ENCODE measurements around the gene IRF8. TPM values are rescaled to one million over a fixed set of nuclear protein-coding genes. Genes with fewer than 3 reads are reported as not detected.

The IRF8 gene
- total RNA-seq, 1 experiment from 2014 or later: 5.0 TPM

DNA sequence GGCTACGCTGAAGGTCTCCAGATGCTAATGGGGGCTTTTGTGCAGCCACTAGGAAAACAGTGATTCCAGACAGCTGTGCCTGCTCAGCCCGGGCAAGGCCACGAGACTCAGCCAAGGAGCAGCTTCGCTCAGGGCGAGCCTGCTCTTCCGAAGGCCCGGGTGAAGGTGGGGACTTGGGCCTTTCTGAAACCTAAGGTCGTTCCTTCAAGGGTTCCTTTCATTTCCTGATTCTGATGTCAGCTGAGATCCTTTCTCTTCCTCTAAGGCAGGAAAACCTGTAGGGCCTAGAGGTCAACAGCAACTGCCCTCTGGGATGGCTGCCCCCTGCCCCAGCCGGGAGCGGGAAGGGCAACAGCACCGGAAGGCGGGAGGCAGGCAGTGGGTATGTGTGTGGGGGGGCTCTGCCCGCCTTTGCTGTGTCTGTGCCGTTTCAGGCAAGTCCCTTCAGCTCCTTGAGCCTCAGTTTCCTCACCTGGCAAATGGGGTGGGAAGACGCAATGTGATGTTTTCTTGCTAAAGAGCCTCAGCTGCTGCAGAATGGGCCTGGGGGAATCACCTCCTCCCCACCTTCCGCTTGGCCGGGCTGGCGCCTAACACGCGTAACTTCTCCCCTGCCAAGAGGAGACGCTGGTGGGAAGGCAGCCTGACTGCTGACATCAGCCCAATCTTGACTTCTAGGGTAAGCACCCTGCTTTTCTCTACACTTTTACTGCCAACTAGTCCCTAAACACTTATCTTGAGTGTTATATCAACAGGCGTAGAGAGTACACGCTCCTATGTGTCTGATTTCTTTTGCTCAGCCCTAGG is 32.8 kb downstream of the IRF8 start:
- no peak for DNase-seq
- Mint-ChIP-seq H3K27ac (ENCODE audit: unreplicated experiment) (no peak overlapping the region), H3K4me1 (ENCODE audit: low read depth, unreplicated experiment) (peaks cover 24% of the 10 kb centered on the region), H3K36me3 (ENCODE audit: insufficient read depth, unreplicated experiment) (peaks cover 10% of the 10 kb centered on the region), H3K27me3 (ENCODE audit: unreplicated experiment) (peaks cover 36% of the 10 kb centered on the region), H3K9me3 (ENCODE audit: low read depth, unreplicated experiment) (no peaks in the 10 kb centered on the region), H3K4me3 (ENCODE audit: low read depth, unreplicated experiment) (no peak overlapping the region)
- TF ChIP-seq, protein P1, sequence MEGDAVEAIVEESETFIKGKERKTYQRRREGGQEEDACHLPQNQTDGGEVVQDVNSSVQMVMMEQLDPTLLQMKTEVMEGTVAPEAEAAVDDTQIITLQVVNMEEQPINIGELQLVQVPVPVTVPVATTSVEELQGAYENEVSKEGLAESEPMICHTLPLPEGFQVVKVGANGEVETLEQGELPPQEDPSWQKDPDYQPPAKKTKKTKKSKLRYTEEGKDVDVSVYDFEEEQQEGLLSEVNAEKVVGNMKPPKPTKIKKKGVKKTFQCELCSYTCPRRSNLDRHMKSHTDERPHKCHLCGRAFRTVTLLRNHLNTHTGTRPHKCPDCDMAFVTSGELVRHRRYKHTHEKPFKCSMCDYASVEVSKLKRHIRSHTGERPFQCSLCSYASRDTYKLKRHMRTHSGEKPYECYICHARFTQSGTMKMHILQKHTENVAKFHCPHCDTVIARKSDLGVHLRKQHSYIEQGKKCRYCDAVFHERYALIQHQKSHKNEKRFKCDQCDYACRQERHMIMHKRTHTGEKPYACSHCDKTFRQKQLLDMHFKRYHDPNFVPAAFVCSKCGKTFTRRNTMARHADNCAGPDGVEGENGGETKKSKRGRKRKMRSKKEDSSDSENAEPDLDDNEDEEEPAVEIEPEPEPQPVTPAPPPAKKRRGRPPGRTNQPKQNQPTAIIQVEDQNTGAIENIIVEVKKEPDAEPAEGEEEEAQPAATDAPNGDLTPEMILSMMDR (IDR thresholded peaks at IDR 0.05; ENCODE audit: unreplicated experiment): no peak
- intact Hi-C loops (cut with micrococcal nuclease; ENCODE audit: unreplicated experiment): no loop called here
- CTCF ChIA-PET: no interaction called here
- BruUV-seq (replicated peaks): no TSS peak

- no peak for DNase-seq
- TF ChIP-seq, protein P1 (IDR thresholded peaks at IDR 0.05; ENCODE audit: unreplicated experiment): no peak
- H3K27ac Mint-ChIP-seq (ENCODE audit: unreplicated experiment): no peak overlapping the region
- H3K4me3 Mint-ChIP-seq (ENCODE audit: low read depth, unreplicated experiment): no peak overlapping the region
- intact Hi-C loops (cut with micrococcal nuclease; ENCODE audit: unreplicated experiment): no loop called here
- CTCF ChIA-PET: no interaction called here
- BruUV-seq (replicated peaks): no TSS peak
- peaks cover 5% of the 10 kb centered on the region for H3K36me3 Mint-ChIP-seq (ENCODE audit: insufficient read depth, unreplicated experiment)
- H3K9me3 Mint-ChIP-seq (ENCODE audit: low read depth, unreplicated experiment): no peaks in the 10 kb centered on the region
- peaks cover 38% of the 10 kb centered on the region for H3K27me3 Mint-ChIP-seq (ENCODE audit: unreplicated experiment)
- peaks cover 21% of the 10 kb centered on the region for H3K4me1 Mint-ChIP-seq (ENCODE audit: low read depth, unreplicated experiment)
Measured at GRCh38 chr16:85934210-85934609, 35.2 kb downstream of the IRF8 start.

GRCh38 chr16:85935391-85935973 is 36.5 kb downstream of the IRF8 start:
- no TSS peak for BruUV-seq (replicated peaks)
- peaks cover 38% of the 10 kb centered on the region for H3K27me3 Mint-ChIP-seq (ENCODE audit: unreplicated experiment)
- H3K27ac Mint-ChIP-seq (ENCODE audit: unreplicated experiment): no peak overlapping the region

DNA sequence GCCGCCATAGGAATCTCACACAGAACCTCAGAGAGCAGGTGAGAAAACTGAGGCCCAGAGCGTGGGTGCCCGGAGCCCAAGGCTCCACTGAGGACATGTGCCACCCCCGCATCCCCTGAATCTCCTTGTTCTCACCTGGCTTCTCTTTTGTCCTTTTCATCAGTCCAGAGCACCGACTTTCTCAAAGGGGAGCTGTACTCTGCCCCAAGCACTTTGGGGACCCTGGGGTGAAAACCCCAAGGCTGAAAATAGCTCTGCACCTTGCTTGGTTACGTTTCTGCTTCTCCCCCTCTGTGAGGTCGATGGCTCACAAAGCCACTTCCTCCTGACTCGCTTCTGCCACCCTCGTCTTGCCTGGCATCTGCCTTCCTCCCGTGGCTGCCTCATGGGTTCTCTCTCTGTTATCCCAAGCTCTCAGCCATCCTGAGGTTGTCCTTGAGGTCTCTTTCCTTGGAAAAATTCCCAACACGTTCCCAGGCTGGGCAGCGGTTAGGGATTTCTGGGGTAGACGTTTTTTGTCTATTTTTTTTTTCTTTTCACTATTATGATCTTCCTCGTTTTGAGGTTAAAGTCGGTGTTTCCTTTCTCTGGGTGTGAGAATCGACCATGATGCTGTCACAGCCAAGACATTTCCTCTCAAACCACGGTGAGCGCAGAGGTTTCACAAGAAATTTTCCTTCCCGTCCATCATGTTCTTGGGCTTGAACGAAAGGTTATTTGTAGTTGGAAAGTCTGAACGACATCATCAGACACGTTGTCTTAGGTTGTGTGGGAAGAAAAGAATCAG is 37.2 kb downstream of the IRF8 start:
- no TSS peak for BruUV-seq (replicated peaks)
- no peaks in the 10 kb centered on the region for H3K36me3 Mint-ChIP-seq (ENCODE audit: insufficient read depth, unreplicated experiment)
- H3K4me3 Mint-ChIP-seq (ENCODE audit: low read depth, unreplicated experiment): no peak overlapping the region
- TF ChIP-seq, protein P1 (IDR thresholded peaks at IDR 0.05; ENCODE audit: unreplicated experiment): no peak
- H3K27me3 Mint-ChIP-seq (ENCODE audit: unreplicated experiment): peaks cover 38% of the 10 kb centered on the region
- intact Hi-C loops (cut with micrococcal nuclease; ENCODE audit: unreplicated experiment): no loop called here
- DNase-seq: no peak
- peaks cover 3% of the 10 kb centered on the region for H3K9me3 Mint-ChIP-seq (ENCODE audit: low read depth, unreplicated experiment)
- peaks cover 19% of the 10 kb centered on the region for H3K4me1 Mint-ChIP-seq (ENCODE audit: low read depth, unreplicated experiment)
- no peak overlapping the region for H3K27ac Mint-ChIP-seq (ENCODE audit: unreplicated experiment)
- CTCF ChIA-PET: no interaction called here

More at GRCh38 chr16:85935391-85935973, 36.5 kb downstream of the IRF8 start:
- Mint-ChIP-seq H3K4me1 (ENCODE audit: low read depth, unreplicated experiment) (peaks cover 18% of the 10 kb centered on the region), H3K9me3 (ENCODE audit: low read depth, unreplicated experiment) (peaks cover 3% of the 10 kb centered on the region), H3K36me3 (ENCODE audit: insufficient read depth, unreplicated experiment) (no peaks in the 10 kb centered on the region), H3K4me3 (ENCODE audit: low read depth, unreplicated experiment) (no peak overlapping the region)
- CTCF ChIA-PET: no interaction called here
- no peak for DNase-seq
- TF ChIP-seq, protein P1 (IDR thresholded peaks at IDR 0.05; ENCODE audit: unreplicated experiment): no peak
- intact Hi-C loops (cut with micrococcal nuclease; ENCODE audit: unreplicated experiment): no loop called here

Measured in Calu3 (cell line).